ENCODE data around the gene SVIL. TPM values are rescaled to one million over a fixed set of nuclear protein-coding genes. Genes with fewer than 3 reads are reported as not detected.

The SVIL gene
- polyA plus RNA-seq, 1 donor from 2014 or later = 7.3 TPM

DNA sequence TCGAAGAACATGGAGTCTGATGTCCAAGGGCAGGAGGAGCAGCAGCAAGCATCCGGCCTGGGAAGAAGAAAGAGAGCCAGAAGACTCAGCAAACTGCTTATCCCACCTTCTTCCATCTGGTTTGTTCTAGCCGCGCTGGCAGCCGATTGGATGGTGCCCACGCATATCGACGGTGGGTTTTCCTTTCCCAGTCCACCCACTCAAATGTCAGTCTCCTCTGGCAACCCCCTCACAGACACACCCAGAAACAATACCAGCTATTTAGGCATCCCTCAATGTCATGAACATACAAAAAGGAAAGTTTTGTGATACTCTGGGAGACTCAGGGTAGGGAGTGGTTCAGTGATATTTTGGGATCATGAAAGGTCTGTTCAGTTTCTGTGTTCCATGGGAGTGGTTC is 206.3 kb downstream of the SVIL start:
- no peak overlapping the region for H3K27ac ChIP-seq (ENCODE audit: low read length)
- no peaks in the 10 kb centered on the region for H3K9me3 ChIP-seq (ENCODE audit: low read length)
- H4K20me1 ChIP-seq (ENCODE audit: insufficient read depth) = no peaks in the 10 kb centered on the region
- H3K36me3 ChIP-seq (ENCODE audit: insufficient read depth, low read length) = no peaks in the 10 kb centered on the region
- no peaks in the 10 kb centered on the region for H3K27me3 ChIP-seq (ENCODE audit: insufficient read depth, low read depth, low read length)
- no peak overlapping the region for H3K4me2 ChIP-seq (ENCODE audit: low read length)
- no peaks in the 10 kb centered on the region for H3K79me2 ChIP-seq (replicated peaks; ENCODE audit: insufficient read depth, low read length)
- H3K9ac ChIP-seq (ENCODE audit: low read length) = no peak overlapping the region
- H2AFZ ChIP-seq (ENCODE audit: low read depth, low read length) = no peak overlapping the region
- no peaks in the 10 kb centered on the region for H3F3A ChIP-seq (ENCODE audit: insufficient read depth, low read length, poor library complexity, severe bottlenecking)
- TF ChIP-seq CTCF (IDR thresholded peaks at IDR 0.05; ENCODE audit: poor library complexity, severe bottlenecking) (no peak), TAF1 (IDR thresholded peaks at IDR 0.05; ENCODE audit: low read depth) (no peak), EP300 (conservative IDR thresholded peaks at IDR 0.05; ENCODE audit: poor library complexity, severe bottlenecking) (no peak), MXI1 (conservative IDR thresholded peaks at IDR 0.05; ENCODE audit: poor library complexity, severe bottlenecking) (no peak), POLR2AphosphoS5 (IDR thresholded peaks at IDR 0.05) (no peak), REST (IDR thresholded peaks at IDR 0.05; ENCODE audit: borderline replicate concordance) (no peak), RAD21 (conservative IDR thresholded peaks at IDR 0.05) (no peak)
- H3K9me2 ChIP-seq (ENCODE audit: insufficient read depth, low read length) = no peaks in the 10 kb centered on the region
- H3K4me3 ChIP-seq (ENCODE audit: low read length) = no peak overlapping the region

- no peaks in the 10 kb centered on the region for H3K27me3 ChIP-seq (ENCODE audit: insufficient read depth, low read depth, low read length)
- H3K79me2 ChIP-seq (replicated peaks; ENCODE audit: insufficient read depth, low read length) = no peaks in the 10 kb centered on the region
- H3K36me3 ChIP-seq (ENCODE audit: insufficient read depth, low read length) = no peaks in the 10 kb centered on the region
- H2AFZ ChIP-seq (ENCODE audit: low read depth, low read length) = no peak overlapping the region
- no peaks in the 10 kb centered on the region for H3K9me2 ChIP-seq (ENCODE audit: insufficient read depth, low read length)
- no peaks in the 10 kb centered on the region for H4K20me1 ChIP-seq (ENCODE audit: insufficient read depth)
- H3K4me2 ChIP-seq (ENCODE audit: low read length) = no peak overlapping the region
- no peak overlapping the region for H3K27ac ChIP-seq (ENCODE audit: low read length)
- no peak for TF ChIP-seq REST (IDR thresholded peaks at IDR 0.05; ENCODE audit: borderline replicate concordance)
- H3F3A ChIP-seq (ENCODE audit: insufficient read depth, low read length, poor library complexity, severe bottlenecking) = no peaks in the 10 kb centered on the region
- H3K4me3 ChIP-seq (ENCODE audit: low read length) = no peak overlapping the region
- no peaks in the 10 kb centered on the region for H3K9me3 ChIP-seq (ENCODE audit: low read length)
- no peak overlapping the region for H3K9ac ChIP-seq (ENCODE audit: low read length)
Observed at GRCh38 chr10:29427667-29428066, 207.1 kb downstream of the SVIL start.
